Lower leg skin (tissue), 4 donors: ENCODE measurements around the gene CAVIN3. TPM values are rescaled to one million over a fixed set of nuclear protein-coding genes. Genes with fewer than 3 reads are reported as not detected.

Source experiments
- DNase-seq, 2 donors: peaks; one replicate each; pipeline ENCODE4 v3.0.0-alpha.2; 2019; ENCODE audit warnings: low spot score in 2 of 2
- H3K4me3 ChIP-seq: fragments of 200-600 bp; sonication (generic); 2 replicates; pipeline ENCODE4 v1.5.1; 2017; ENCODE audit warnings: mild to moderate bottlenecking, low read depth; ENCODE audit not compliant: poor library complexity, severe bottlenecking
- CTCF ChIP-seq, 3 donors: fragments of 450-650 bp; IDR thresholded peaks; one replicate each; pipeline ENCODE4 v1.5.1; 2016; ENCODE audit warnings: antibody characterized with exemption in 3 of 3, mild to moderate bottlenecking in 3 of 3, moderate library complexity in 2 of 3
- POLR2A ChIP-seq, 2 donors: fragments of 450-650 bp; IDR thresholded peaks; one replicate each; pipeline ENCODE4 v1.6.1; 2016 to 2017; ENCODE audit warnings: antibody characterized with exemption in 2 of 2, mild to moderate bottlenecking in 1 of 2, moderate library complexity in 1 of 2
- WGBS, 2 donors: methylation state at CpG; one replicate each; pipeline ENCODE4 v1.1.5; 2018; 5-methylcytosine and 5-hydroxymethylcytosine counted together
- intact Hi-C: fragments of 100-400 bp; cut with DNase I; formaldehyde crosslinking; loops from one replicate; pipeline ENCODE4 v1.15.0; 2023; ENCODE audit warnings: low total_unique reads
- total RNA-seq, 4 donors: library from RNA; depleted of rRNA; stranded (reverse); fragments of >200 nt; gene quantifications; one replicate each; pipeline ENCODE4 v1.1.0, GENCODE V29; 2016

The CAVIN3 gene
- total RNA-seq, 4 donors from 2014 or later, result 27.1 to 96.9 (median 48.9) TPM

DNA sequence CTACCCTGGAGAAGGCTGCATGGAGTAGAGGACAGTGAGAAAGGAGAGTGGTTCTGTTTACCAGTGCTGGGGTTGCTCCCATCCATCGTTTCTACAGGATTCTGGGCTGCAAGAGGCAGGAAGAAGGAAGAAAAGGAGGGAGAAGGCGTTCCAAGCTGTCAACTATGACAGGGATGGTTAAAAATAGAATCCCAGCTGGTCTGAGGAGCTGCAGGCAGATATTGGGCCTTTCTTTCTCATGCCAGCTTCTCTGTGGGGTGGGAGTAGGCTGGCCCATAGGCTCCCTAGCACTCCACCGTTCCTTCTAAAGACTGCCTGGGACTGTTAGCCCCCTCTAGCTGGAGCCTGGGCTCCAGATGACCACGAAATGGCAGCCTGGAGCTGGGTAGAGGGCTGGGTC is 47.1 kb downstream of the CAVIN3 start:
- 64 to 67% methylated on average over 4 of the region's 4 CpGs for WGBS, 2 donors
- H3K4me3 ChIP-seq, result no peak overlapping the region
- DNase-seq, result no peak
- intact Hi-C loops, result no loop called here
- TF ChIP-seq CTCF (IDR thresholded peaks at IDR 0.05), result no peak
- no peak for TF ChIP-seq POLR2A (IDR thresholded peaks at IDR 0.05)

DNA sequence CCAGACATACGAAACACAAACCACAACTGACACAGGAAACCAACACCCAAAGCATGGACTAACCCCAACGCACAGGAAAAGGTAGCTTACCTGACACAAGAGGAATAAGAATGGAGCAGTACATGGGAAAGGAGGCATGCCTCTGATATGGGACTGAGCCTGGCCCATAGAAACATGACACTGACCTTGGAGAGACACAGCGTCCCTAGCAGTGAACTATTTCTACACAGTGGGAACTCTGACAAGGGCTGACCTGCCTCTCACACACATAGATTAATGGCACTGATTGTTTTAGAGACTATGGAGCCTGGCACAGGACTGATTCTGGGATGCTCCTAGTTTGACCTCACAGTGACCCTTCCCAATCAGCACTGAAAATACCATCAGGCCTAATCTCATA is 48.7 kb downstream of the CAVIN3 start:
- 63 to 92% methylated on average over 2 to 3 of the region's 3 CpGs for WGBS, 2 donors
- TF ChIP-seq POLR2A (IDR thresholded peaks at IDR 0.05) (no peak), CTCF (IDR thresholded peaks at IDR 0.05) (no peak)

GRCh38 chr11:6270584-6271246 is 49.6 kb downstream of the CAVIN3 start:
- intact Hi-C loops, result no loop called here
- no peak overlapping the region for H3K4me3 ChIP-seq
- TF ChIP-seq POLR2A (IDR thresholded peaks at IDR 0.05) (no peak), CTCF (IDR thresholded peaks at IDR 0.05) (no peak)
- no peak for DNase-seq
- WGBS, 2 donors, result 83 to 88% methylated on average over 41 of the region's 41 CpGs

More for the DNA sequence above, 48.7 kb downstream of the CAVIN3 start:
- no peak for DNase-seq
- no peak overlapping the region for H3K4me3 ChIP-seq
- intact Hi-C loops, result no loop called here

DNA sequence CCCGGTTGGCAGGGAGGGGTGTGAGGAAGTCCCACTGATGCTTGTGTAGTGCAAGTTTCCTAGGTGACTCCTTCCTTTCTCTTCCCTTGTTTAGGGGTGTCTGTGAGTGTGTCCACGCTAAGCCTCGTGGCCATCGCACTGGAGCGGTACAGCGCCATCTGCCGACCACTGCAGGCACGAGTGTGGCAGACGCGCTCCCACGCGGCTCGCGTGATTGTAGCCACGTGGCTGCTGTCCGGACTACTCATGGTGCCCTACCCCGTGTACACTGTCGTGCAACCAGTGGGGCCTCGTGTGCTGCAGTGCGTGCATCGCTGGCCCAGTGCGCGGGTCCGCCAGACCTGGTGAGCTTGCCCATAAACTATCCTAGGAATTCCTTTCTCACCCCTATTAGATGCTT is 50.3 kb downstream of the CAVIN3 start:
- no peak overlapping the region for H3K4me3 ChIP-seq
- TF ChIP-seq CTCF (IDR thresholded peaks at IDR 0.05), result no peak
- no peak for TF ChIP-seq POLR2A (IDR thresholded peaks at IDR 0.05)
- DNase-seq, result no peak
- WGBS, 2 donors, result 79 to 94% methylated on average over 22 to 24 of the region's 24 CpGs
- intact Hi-C loops, result no loop called here

Other genes with a start within 250 kb of the CAVIN3 start
- gene OR56B4, start 212.8 kb downstream of the CAVIN3 start, total RNA-seq, result not detected
- not detected for gene OR52B2, start 150.2 kb downstream of the CAVIN3 start, total RNA-seq
- gene OR52W1, start 121.3 kb downstream of the CAVIN3 start, total RNA-seq, result not detected
- gene C11orf42, start 114.9 kb downstream of the CAVIN3 start, total RNA-seq, result not detected
- 10 to 100 TPM; 47.0 to 97.9 (median 60.2) TPM for gene FHIP1B, start 85.9 kb downstream of the CAVIN3 start, total RNA-seq
- gene CNGA4, start 81.4 kb downstream of the CAVIN3 start, total RNA-seq, result not detected
- gene CCKBR, start 60.7 kb downstream of the CAVIN3 start, total RNA-seq, result under 1 TPM in 3 of 4 donors, not detected in 1; 0.13 to 0.71 (median 0.46) TPM
- 10 to 100 TPM; 49.2 to 91.6 (median 63.6) TPM for gene SMPD1, start 70.0 kb upstream of the CAVIN3 start, total RNA-seq
- gene APBB1, start 98.6 kb upstream of the CAVIN3 start, total RNA-seq, result 10 to 100 TPM; 19.7 to 23.4 (median 20.2) TPM
- gene HPX, start 120.5 kb upstream of the CAVIN3 start, total RNA-seq, result 1 to 10 TPM in 3 of 4 donors, under 1 TPM in 1; 0.42 to 1.2 (median 1.1) TPM
- 10 to 100 TPM; 19.2 to 24.1 (median 22.4) TPM for gene TRIM3, start 153.4 kb upstream of the CAVIN3 start, total RNA-seq
- 10 to 100 TPM; 56.6 to 77.5 (median 63.9) TPM for gene ARFIP2, start 160.8 kb upstream of the CAVIN3 start, total RNA-seq
- gene TIMM10B, start 161.0 kb upstream of the CAVIN3 start, total RNA-seq, result 10 to 100 TPM; 20.1 to 28.0 (median 21.9) TPM
- 10 to 100 TPM in 2 of 4 donors, 1 to 10 TPM in 2; 5.9 to 13.6 (median 8.4) TPM for gene DNHD1, start 176.8 kb upstream of the CAVIN3 start, total RNA-seq